SIG-M5 treated with dmso at 0.1 percent for 504 hours (cell line): ENCODE results near the gene MLST8.

Source experiments
- DNase-seq: peaks from one replicate; lab custom pipeline; 2025; ENCODE audit not compliant: unreplicated experiment; lab: John Stamatoyannopoulos, UW

The MLST8 gene

GRCh38 chr16:2172688-2173335, 32.4 kb upstream of the MLST8 start:
- DNase-seq: no peak

- no peak for DNase-seq
Observed at GRCh38 chr16:2173366-2173765, 31.9 kb upstream of the MLST8 start.

- DNase-seq: no peak
Observed at GRCh38 chr16:2173916-2174315, 31.3 kb upstream of the MLST8 start.

- DNase-seq: no peak
Observed at GRCh38 chr16:2174396-2175131, 30.7 kb upstream of the MLST8 start.

- DNase-seq: no peak
Observed at GRCh38 chr16:2175454-2175853, 29.8 kb upstream of the MLST8 start.

- DNase-seq: no peak
Observed at GRCh38 chr16:2176047-2176446, 29.2 kb upstream of the MLST8 start.

GRCh38 chr16:2177101-2177500, 28.2 kb upstream of the MLST8 start:
- DNase-seq: no peak

- no peak for DNase-seq
Observed at GRCh38 chr16:2177561-2177960, 27.7 kb upstream of the MLST8 start.

GRCh38 chr16:2178321-2179106, 26.7 kb upstream of the MLST8 start:
- DNase-seq: no peak

- no peak for DNase-seq
Observed at GRCh38 chr16:2179107-2179501, 26.1 kb upstream of the MLST8 start.

GRCh38 chr16:2179576-2179975, 25.7 kb upstream of the MLST8 start:
- DNase-seq: no peak

GRCh38 chr16:2180461-2180860, 24.8 kb upstream of the MLST8 start:
- DNase-seq: no peak

- DNase-seq: no peak
Observed at GRCh38 chr16:2180962-2181923, 24.0 kb upstream of the MLST8 start.

- no peak for DNase-seq
Observed at GRCh38 chr16:2181952-2182351, 23.3 kb upstream of the MLST8 start.

- no peak for DNase-seq
Observed at GRCh38 chr16:2183671-2184070, 21.6 kb upstream of the MLST8 start.

- no peak for DNase-seq
Observed at GRCh38 chr16:2184346-2184745, 20.9 kb upstream of the MLST8 start.

- no peak for DNase-seq
Observed at GRCh38 chr16:2184962-2185361, 20.3 kb upstream of the MLST8 start.

GRCh38 chr16:2186064-2186463, 19.2 kb upstream of the MLST8 start:
- DNase-seq: no peak

GRCh38 chr16:2186505-2186904, 18.7 kb upstream of the MLST8 start:
- no peak for DNase-seq

GRCh38 chr16:2187212-2187611, 18.0 kb upstream of the MLST8 start:
- DNase-seq: no peak

GRCh38 chr16:2188395-2188794, 16.9 kb upstream of the MLST8 start:
- DNase-seq: no peak
